NCI-H2196 treated with DMSO at 0.1 percent for 48 hours (cell line): ENCODE measurements around the gene ADAM8.

Experiments
- DNase-seq: peaks from one replicate; lab custom pipeline; 2025; ENCODE audit not compliant: unreplicated experiment; lab: John Stamatoyannopoulos, UW

ADAM8 gene

GRCh38 chr10:133309100-133309719, 32.5 kb upstream of the ADAM8 start:
- DNase-seq: peak; percentile 59

- DNase-seq: peak; percentile 22
Observed at GRCh38 chr10:133308421-133309099, 31.9 kb upstream of the ADAM8 start, which contains the start of the genes TUBGCP2 and ZNF511. TUBGCP2 (minus strand) TSS chr10:133308872; CDS start chr10:133302941, 5,931 bp downstream. ZNF511 (plus strand) TSS chr10:133308914; CDS start chr10:133308944, 30 bp downstream.

- DNase-seq: no peak
Observed at GRCh38 chr10:133307776-133308420, 31.2 kb upstream of the ADAM8 start.

GRCh38 chr10:133306941-133307379, 30.3 kb upstream of the ADAM8 start:
- no peak for DNase-seq

- DNase-seq: no peak
Observed at GRCh38 chr10:133306097-133306476, 29.4 kb upstream of the ADAM8 start.

- no peak for DNase-seq
Observed at GRCh38 chr10:133303206-133303605, 26.5 kb upstream of the ADAM8 start.

- DNase-seq: no peak
Observed at GRCh38 chr10:133302230-133302629, 25.6 kb upstream of the ADAM8 start.

- no peak for DNase-seq
Observed at GRCh38 chr10:133299738-133300137, 23.1 kb upstream of the ADAM8 start.

GRCh38 chr10:133299224-133299623, 22.6 kb upstream of the ADAM8 start:
- DNase-seq: no peak

GRCh38 chr10:133298466-133298865, 21.8 kb upstream of the ADAM8 start:
- DNase-seq: no peak

GRCh38 chr10:133297504-133297903, 20.8 kb upstream of the ADAM8 start:
- no peak for DNase-seq

GRCh38 chr10:133295426-133296320, 19.0 kb upstream of the ADAM8 start:
- DNase-seq: no peak

GRCh38 chr10:133294189-133294588, 17.5 kb upstream of the ADAM8 start:
- DNase-seq: no peak

GRCh38 chr10:133293810-133294119, 17.1 kb upstream of the ADAM8 start:
- DNase-seq: no peak

- no peak for DNase-seq
Observed at GRCh38 chr10:133292919-133293809, 16.5 kb upstream of the ADAM8 start.

GRCh38 chr10:133289761-133290160, 13.1 kb upstream of the ADAM8 start:
- DNase-seq: no peak

GRCh38 chr10:133287832-133288500, 11.3 kb upstream of the ADAM8 start:
- no peak for DNase-seq

- no peak for DNase-seq
Observed at GRCh38 chr10:133286366-133286765, 9.7 kb upstream of the ADAM8 start.

- DNase-seq: no peak
Observed at GRCh38 chr10:133285217-133285616, 8.5 kb upstream of the ADAM8 start.

GRCh38 chr10:133283931-133284330, 7.3 kb upstream of the ADAM8 start:
- no peak for DNase-seq
